HCT116 (cell line): ENCODE measurements around the gene TPGS1. TPM values are rescaled to one million over a fixed set of nuclear protein-coding genes. Genes with fewer than 3 reads are reported as not detected.

Experiments
- ATAC-seq: fragments of 200-7000 bp; cut with Tn5 transposase; 2 replicates; pipeline ENCODE4 v1.9.1; 2020; ENCODE audit warnings: mild to moderate bottlenecking, moderate library complexity
- BruUV-seq: library from RNA; stranded (reverse); fragments of 400-500 nt; replicated peaks from 2 replicates; lab custom pipeline; 2021; lab: Mats Ljungman, UMichigan
- CTCF ChIA-PET: fragments of 300-600 bp; sonication (Branson Sonifier 250); formaldehyde crosslinking; loops from one replicate; lab custom pipeline; 2021; ENCODE audit warnings: antibody characterized with exemption; lab: Charles Lee
- POLR2A ChIA-PET: fragments of 300-600, 350-600 bp; sonication (Branson Sonifier 250); formaldehyde crosslinking; loops from one replicate; lab custom pipeline; 2021; ENCODE audit warnings: antibody characterized with exemption; lab: Charles Lee
- RAD21 ChIA-PET, 2 experiments: fragments of 300-600 bp; sonication (Branson Sonifier 250); formaldehyde crosslinking; loops; one replicate each; lab custom pipeline; 2023; ENCODE audit warnings: low total read pairs in 2 of 2; ENCODE audit not compliant: uncharacterized antibody in 2 of 2, unreplicated experiment in 2 of 2, low non-redundant PET in 1 of 2; lab: Charles Lee
- DNase-seq: peaks from one replicate; pipeline ENCODE4 v3.0.0-alpha.2; 2010; ENCODE audit warnings: low read depth, low spot score
- H2AFZ ChIP-seq: fragments of 200-600 bp; shearing (Covaris generic), sonication (generic); 2 replicates; pipeline ENCODE4 v1.6.1; 2017; ENCODE audit warnings: low read depth, mixed run types, mixed read lengths, antibody characterized with exemption, low read length; ENCODE audit not compliant: poor library complexity, severe bottlenecking
- H3K27ac ChIP-seq: 2 replicates; pipeline ENCODE4 v1.5.1; 2012; ENCODE audit warnings: low read depth, low read length
- H3K27me3 ChIP-seq: fragments of 200-600 bp; sonication (generic); 2 replicates; pipeline ENCODE4 v1.6.1; 2016; ENCODE audit warnings: mixed run types, low read length, mixed read lengths; ENCODE audit not compliant: insufficient read depth
- H3K36me3 ChIP-seq, 2 experiments: fragments of 200-500 bp in 1 of 2; fragments of 200-600 bp in 1 of 2; sonication (Bioruptor generic) in 1 of 2; sonication (generic) in 1 of 2; 2 replicates each; pipeline versions ENCODE4 v1.5.1 to v1.6.1; 2014 to 2016; ENCODE audit warnings: low read length in 2 of 2, inconsistent platforms in 1 of 2, mixed read lengths in 1 of 2, mixed run types in 1 of 2; ENCODE audit not compliant: insufficient read depth in 2 of 2, control insufficient read depth in 1 of 2
- H3K4me1 ChIP-seq, 2 experiments: fragments of 200-600 bp in 1 of 2; sonication (generic) in 1 of 2; 2 replicates each; pipeline versions ENCODE4 v1.5.1 to v1.6.1; 2012 to 2017; ENCODE audit warnings: low read length in 2 of 2, inconsistent platforms in 1 of 2, mild to moderate bottlenecking in 1 of 2, mixed read lengths in 1 of 2, mixed run types in 1 of 2, moderate library complexity in 1 of 2; ENCODE audit not compliant: insufficient read depth in 2 of 2, control insufficient read depth in 1 of 2
- H3K4me2 ChIP-seq: fragments of 200-600 bp; sonication (generic); 2 replicates; pipeline ENCODE4 v1.6.1; 2017; ENCODE audit warnings: mixed run types, low read length, mixed read lengths
- H3K4me3 ChIP-seq, 2 experiments: fragments of 200-600 bp in 1 of 2; sonication (generic) in 1 of 2; replicated peaks in 1 of 2; 2 replicates each; pipeline ENCODE4 v1.5.1; 2011 to 2016; ENCODE audit warnings: low read length in 2 of 2, control low read depth in 1 of 2, low read depth in 1 of 2, mild to moderate bottlenecking in 1 of 2, mixed read lengths in 1 of 2, mixed run types in 1 of 2
- H3K79me2 ChIP-seq: fragments of 200-600 bp; sonication (generic); 2 replicates; pipeline ENCODE4 v1.6.1; 2017; ENCODE audit warnings: mild to moderate bottlenecking, mixed run types, low read length, moderate library complexity, mixed read lengths; ENCODE audit not compliant: insufficient read depth
- H3K9ac ChIP-seq: fragments of 200-600 bp; sonication (generic); 2 replicates; pipeline ENCODE4 v1.6.1; 2016; ENCODE audit warnings: low read length, mixed read lengths
- H3K9me2 ChIP-seq: fragments of 200-600 bp; sonication (generic), shearing (Covaris generic); 2 replicates; pipeline ENCODE4 v1.6.1; 2017; ENCODE audit warnings: mixed run types, mild to moderate bottlenecking, moderate library complexity; ENCODE audit not compliant: insufficient read depth
- H3K9me3 ChIP-seq, 2 experiments: fragments of 200-500 bp in 1 of 2; fragments of 200-600 bp in 1 of 2; sonication (Bioruptor generic) in 1 of 2; sonication (generic) in 1 of 2; 2 replicates each; pipeline ENCODE4 v1.6.1; 2014 to 2017; ENCODE audit warnings: low read length in 2 of 2, mixed read lengths in 2 of 2, inconsistent platforms in 1 of 2, low read depth in 1 of 2, mild to moderate bottlenecking in 1 of 2, mixed run types in 1 of 2, moderate library complexity in 1 of 2; ENCODE audit not compliant: control insufficient read depth in 1 of 2, insufficient read depth in 1 of 2
- H4K20me1 ChIP-seq: fragments of 200-600 bp; sonication (generic), shearing (Covaris generic); 2 replicates; pipeline ENCODE4 v1.6.1; 2017; ENCODE audit warnings: mixed run types, mild to moderate bottlenecking, moderate library complexity; ENCODE audit not compliant: insufficient read depth
- ATF3 ChIP-seq: IDR thresholded peaks from 2 replicates; pipeline ENCODE4 v1.6.1; 2012
- EZH2phosphoT487 ChIP-seq: fragments of 200-600 bp; IDR thresholded peaks from 2 replicates; pipeline ENCODE4 v1.6.1; 2018; ENCODE audit warnings: antibody characterized with exemption, borderline replicate concordance
- YY1 ChIP-seq: IDR thresholded peaks from 2 replicates; pipeline ENCODE4 v1.6.1; 2011; ENCODE audit warnings: low read length, low read depth, moderate library complexity, mild to moderate bottlenecking; ENCODE audit not compliant: insufficient replicate concordance; ENCODE audit errors: extremely low read depth
- ZFX ChIP-seq: fragments of 450-650 bp; IDR thresholded peaks from 2 replicates; pipeline ENCODE4 v1.6.1; 2017
- intact Hi-C: fragments of 100-400 bp; cut with micrococcal nuclease; formaldehyde crosslinking; loops from 2 replicates; pipeline ENCODE4 v1.10.0; 2022
- total RNA-seq: library from RNA; stranded (reverse); gene quantifications from one replicate; pipeline ENCODE4 v1.2.1, GENCODE V29; 2021; ENCODE audit not compliant: unreplicated experiment
- TF ChIP-seq, protein P1 (sequence below): IDR thresholded peaks from 2 replicates; pipeline ENCODE4 v1.6.1; 2011; ENCODE audit warnings: mild to moderate bottlenecking, low read length, moderate library complexity; ENCODE audit not compliant: insufficient replicate concordance; ENCODE audit errors: extremely low read depth

Gene TPGS1
- total RNA-seq, 1 experiment from 2014 or later: 19.1 TPM

DNA sequence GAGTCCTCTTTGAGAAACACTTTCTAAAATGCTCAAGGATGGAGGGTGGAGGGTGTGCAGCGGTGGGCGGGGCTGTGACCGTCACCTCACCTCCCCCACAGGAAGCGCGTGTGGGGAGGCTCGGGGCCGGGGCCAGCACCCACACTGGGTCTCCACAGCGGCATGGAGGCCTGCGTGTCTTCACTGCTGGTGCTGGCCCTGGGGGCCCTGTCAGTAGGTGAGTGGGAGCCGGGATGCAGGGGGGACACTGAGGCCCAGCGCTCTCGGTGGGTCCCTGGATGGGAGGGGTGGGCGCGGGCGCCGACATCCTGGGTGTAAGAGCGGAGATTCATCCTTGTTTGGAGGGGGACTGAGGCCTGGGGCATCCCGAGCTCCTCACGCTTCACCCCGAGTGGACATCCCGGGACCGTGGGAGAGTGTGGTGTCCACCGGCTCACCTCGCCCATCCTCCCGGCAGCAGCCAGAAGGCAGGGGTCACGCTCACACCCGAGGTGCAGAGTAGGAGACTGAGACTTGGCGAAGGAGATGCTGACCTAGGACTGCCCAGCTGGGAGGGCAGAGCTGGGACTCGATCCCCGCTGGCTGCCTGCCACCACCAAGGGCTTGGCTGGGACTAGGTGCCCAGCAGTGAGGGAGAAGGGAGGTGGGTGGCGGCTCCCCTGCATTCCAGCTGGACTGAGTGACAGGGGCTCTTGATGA, 36.8 kb downstream of the TPGS1 start, which contains the start of gene GZMM:
Gene GZMM (plus strand): TSS at position 144 of the 699 bp plus-strand sequence. CDS start 19 bp downstream, at position 163.
- H4K20me1 ChIP-seq: no peaks in the 10 kb centered on the region
- no peak for DNase-seq
- H3K36me3 ChIP-seq: peaks cover 4 to 5% of the 10 kb centered on the region in 2 experiments; a peak in 2 of 4 replicates
- peaks cover 0 to 10% of the 10 kb centered on the region in 2 experiments; a peak in 1 of 4 replicates for H3K4me1 ChIP-seq
- no peak within 1 kb of the TSS for H3K4me3 ChIP-seq
- TF ChIP-seq, protein P1, sequence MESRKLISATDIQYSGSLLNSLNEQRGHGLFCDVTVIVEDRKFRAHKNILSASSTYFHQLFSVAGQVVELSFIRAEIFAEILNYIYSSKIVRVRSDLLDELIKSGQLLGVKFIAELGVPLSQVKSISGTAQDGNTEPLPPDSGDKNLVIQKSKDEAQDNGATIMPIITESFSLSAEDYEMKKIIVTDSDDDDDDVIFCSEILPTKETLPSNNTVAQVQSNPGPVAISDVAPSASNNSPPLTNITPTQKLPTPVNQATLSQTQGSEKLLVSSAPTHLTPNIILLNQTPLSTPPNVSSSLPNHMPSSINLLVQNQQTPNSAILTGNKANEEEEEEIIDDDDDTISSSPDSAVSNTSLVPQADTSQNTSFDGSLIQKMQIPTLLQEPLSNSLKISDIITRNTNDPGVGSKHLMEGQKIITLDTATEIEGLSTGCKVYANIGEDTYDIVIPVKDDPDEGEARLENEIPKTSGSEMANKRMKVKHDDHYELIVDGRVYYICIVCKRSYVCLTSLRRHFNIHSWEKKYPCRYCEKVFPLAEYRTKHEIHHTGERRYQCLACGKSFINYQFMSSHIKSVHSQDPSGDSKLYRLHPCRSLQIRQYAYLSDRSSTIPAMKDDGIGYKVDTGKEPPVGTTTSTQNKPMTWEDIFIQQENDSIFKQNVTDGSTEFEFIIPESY: no peak
- no peak for TF ChIP-seq YY1
- TF ChIP-seq ZFX: no peak
- TF ChIP-seq, all 23 proteins: peak for 0
- Histone ChIP-seq H3K9ac (no peak within 1 kb of the TSS), H3K4me2 (no peak within 1 kb of the TSS), H3K27ac (no peak within 1 kb of the TSS), H2AFZ (no peak within 1 kb of the TSS), H3K27me3 (no peaks in the 10 kb centered on the region), H3K9me3 (no peaks in the 10 kb centered on the region), H3K9me2 (no peaks in the 10 kb centered on the region), H3K79me2 (no peaks in the 10 kb centered on the region)
- intact Hi-C loops: no loop called here
- peak; percentile 23 for ATAC-seq
- BruUV-seq: no TSS peak
- ChIA-PET RAD21 (no interaction called here), POLR2A (no interaction called here), CTCF (no interaction called here)

GRCh38 chr19:547117-547516, 39.8 kb downstream of the TPGS1 start:
- Histone ChIP-seq H3K36me3 (no peaks in the 10 kb centered on the region; a peak in 1 of 4 replicates), H3K79me2 (no peaks in the 10 kb centered on the region), H3K4me3 (no peak overlapping the region), H2AFZ (no peak overlapping the region), H3K9me2 (no peaks in the 10 kb centered on the region), H3K27me3 (no peaks in the 10 kb centered on the region), H3K9me3 (no peaks in the 10 kb centered on the region), H3K9ac (no peak overlapping the region), H3K4me2 (0 out of 2 replicates have a peak overlapping the region, but pooled peaks have one; percentile 17), H3K4me1 (peaks cover 0 to 10% of the 10 kb centered on the region in 2 experiments; a peak in 1 of 4 replicates), H3K27ac (no peak overlapping the region), H4K20me1 (no peaks in the 10 kb centered on the region)
- ATAC-seq: no peak
- intact Hi-C loops: no loop called here
- no peak for TF ChIP-seq ZFX
- TF ChIP-seq ATF3: no peak
- no peak for TF ChIP-seq EZH2phosphoT487
- POLR2A ChIA-PET: no interaction called here
- DNase-seq: no peak
- BruUV-seq: no TSS peak
- CTCF ChIA-PET: no interaction called here
- RAD21 ChIA-PET: no interaction called here
